Smooth muscle cell (in vitro differentiated cells): Measurements from ENCODE around the gene TNIK. TPM values are rescaled to one million over a fixed set of nuclear protein-coding genes. Genes with fewer than 3 reads are reported as not detected.

Experiments used
- DNase-seq: peaks from one replicate; lab custom pipeline; 2025; ENCODE audit not compliant: unreplicated experiment; lab: John Stamatoyannopoulos, UW
- H2AFZ ChIP-seq: fragments of 200-600 bp; sonication (generic); 2 replicates; pipeline ENCODE4 v1.6.0; 2016; ENCODE audit warnings: antibody characterized with exemption, low read depth, mild to moderate bottlenecking
- H3F3A ChIP-seq: fragments of 200-600 bp; sonication (generic); 2 replicates; pipeline ENCODE4 v1.6.0; 2017; ENCODE audit warnings: antibody characterized with exemption, low read depth
- H3K27ac ChIP-seq: fragments of 200-600 bp; sonication (generic); 2 replicates; pipeline ENCODE4 v1.5.1; 2016; ENCODE audit warnings: low read depth, mild to moderate bottlenecking
- H3K27me3 ChIP-seq: fragments of 200-600 bp; sonication (generic); 2 replicates; pipeline ENCODE4 v1.6.1; 2016; ENCODE audit warnings: low read depth, mild to moderate bottlenecking
- H3K36me3 ChIP-seq: fragments of 200-600 bp; sonication (generic); 2 replicates; pipeline ENCODE4 v1.5.1; 2016; ENCODE audit warnings: low read depth
- H3K4me1 ChIP-seq: fragments of 200-600 bp; sonication (generic); 2 replicates; pipeline ENCODE4 v1.5.1; 2016; ENCODE audit warnings: low read depth
- H3K4me2 ChIP-seq: fragments of 200-600 bp; sonication (generic); 2 replicates; pipeline ENCODE4 v1.6.0; 2016; ENCODE audit warnings: mild to moderate bottlenecking
- H3K4me3 ChIP-seq: fragments of 200-600 bp; sonication (generic); 2 replicates; pipeline ENCODE4 v1.5.1; 2016; ENCODE audit warnings: mild to moderate bottlenecking
- H3K79me2 ChIP-seq: fragments of 200-600 bp; sonication (generic); 2 replicates; pipeline ENCODE4 v1.6.0; 2016; ENCODE audit warnings: low read depth, mild to moderate bottlenecking
- H3K9ac ChIP-seq: fragments of 200-600 bp; sonication (generic); 2 replicates; pipeline ENCODE4 v1.6.0; 2016; ENCODE audit warnings: low read depth
- H3K9me3 ChIP-seq: fragments of 200-600 bp; sonication (generic); replicated peaks from 2 replicates; pipeline ENCODE4 v1.5.1; 2016; ENCODE audit warnings: low read depth
- H4K20me1 ChIP-seq: fragments of 200-600 bp; sonication (generic); 2 replicates; pipeline ENCODE4 v1.6.0; 2016; ENCODE audit warnings: low read depth
- CTCF ChIP-seq: fragments of 200-600 bp; sonication (generic); IDR thresholded peaks from 2 replicates; pipeline ENCODE4 v1.5.1; 2017; ENCODE audit warnings: borderline replicate concordance, mild to moderate bottlenecking, antibody characterized with exemption; ENCODE audit not compliant: insufficient read depth, poor library complexity, severe bottlenecking
- WGBS: methylation state at CpG from one replicate; pipeline ENCODE4 v1.1.7; 2016; ENCODE audit warnings: low lambda C conversion rate; 5-methylcytosine and 5-hydroxymethylcytosine counted together
- polyA plus RNA-seq: library from polyadenylated mRNA; unstranded; fragments of >200 nt; fragmentation: Nextera tagmentation; extraction: Ambion mirVana; gene quantifications from 2 replicates; pipeline ENCODE4 v1.2.1, GENCODE V29; 2016
- total RNA-seq: library from RNA; depleted of rRNA; stranded (reverse); fragments of >200 nt; gene quantifications from 2 replicates; pipeline ENCODE4 v1.2.3, GENCODE V29; 2014

Gene TNIK
- total and polyA plus RNA-seq, 2 experiments from 2014 or later: 10.4 to 12.5 TPM

GRCh38 chr3:171358181-171358880, 101.9 kb downstream of the TNIK start:
- no peak for TF ChIP-seq CTCF
- Histone ChIP-seq H2AFZ (no peak overlapping the region), H3K4me1 (peaks cover 8% of the 10 kb centered on the region), H3K79me2 (peaks cover 12% of the 10 kb centered on the region), H3K9me3 (no peaks in the 10 kb centered on the region), H3K9ac (no peak overlapping the region), H3K4me2 (no peak overlapping the region), H3K36me3 (no peaks in the 10 kb centered on the region), H4K20me1 (no peaks in the 10 kb centered on the region), H3K27me3 (no peaks in the 10 kb centered on the region), H3K4me3 (no peak overlapping the region), H3K27ac (no peak overlapping the region), H3F3A (no peaks in the 10 kb centered on the region)
- DNase-seq: no peak
- WGBS: 84% methylated on average over 10 of the region's 10 CpGs

- H3K4me1 ChIP-seq: peaks cover 2% of the 10 kb centered on the region
- no peak overlapping the region for H3K4me3 ChIP-seq
- no peaks in the 10 kb centered on the region for H3K9me3 ChIP-seq
- H3K27ac ChIP-seq: no peak overlapping the region
- WGBS: 97% methylated on average over 8 of the region's 8 CpGs
- H3K4me2 ChIP-seq: no peak overlapping the region
- H3K36me3 ChIP-seq: no peaks in the 10 kb centered on the region
- no peak overlapping the region for H2AFZ ChIP-seq
- H4K20me1 ChIP-seq: no peaks in the 10 kb centered on the region
- no peaks in the 10 kb centered on the region for H3F3A ChIP-seq
- DNase-seq: no peak
- peaks cover 10% of the 10 kb centered on the region for H3K79me2 ChIP-seq
- TF ChIP-seq CTCF: no peak
- H3K9ac ChIP-seq: no peak overlapping the region
- H3K27me3 ChIP-seq: no peaks in the 10 kb centered on the region
These were observed 102.5 kb downstream of the TNIK start for GRCh38 chr3:171357721-171358120.

- 95% methylated on average over 3 of the region's 3 CpGs for WGBS
- TF ChIP-seq CTCF: no peak
- Histone ChIP-seq H2AFZ (no peak overlapping the region), H3K9ac (no peak overlapping the region), H3K79me2 (peaks cover 4% of the 10 kb centered on the region), H4K20me1 (peaks cover 9% of the 10 kb centered on the region), H3K36me3 (no peaks in the 10 kb centered on the region), H3K4me1 (no peaks in the 10 kb centered on the region), H3K4me3 (no peak overlapping the region), H3K9me3 (no peaks in the 10 kb centered on the region), H3K27me3 (no peaks in the 10 kb centered on the region), H3K27ac (no peak overlapping the region), H3F3A (no peaks in the 10 kb centered on the region), H3K4me2 (no peak overlapping the region)
- DNase-seq: no peak
These were observed 104.0 kb downstream of the TNIK start for GRCh38 chr3:171356251-171356650.
